ENCODE results near the gene TSC22D4. TPM values are rescaled to one million over a fixed set of nuclear protein-coding genes. Genes with fewer than 3 reads are reported as not detected.

Gene TSC22D4
- total RNA-seq, 1 donor from 2014 or later, result 51.1 TPM

DNA sequence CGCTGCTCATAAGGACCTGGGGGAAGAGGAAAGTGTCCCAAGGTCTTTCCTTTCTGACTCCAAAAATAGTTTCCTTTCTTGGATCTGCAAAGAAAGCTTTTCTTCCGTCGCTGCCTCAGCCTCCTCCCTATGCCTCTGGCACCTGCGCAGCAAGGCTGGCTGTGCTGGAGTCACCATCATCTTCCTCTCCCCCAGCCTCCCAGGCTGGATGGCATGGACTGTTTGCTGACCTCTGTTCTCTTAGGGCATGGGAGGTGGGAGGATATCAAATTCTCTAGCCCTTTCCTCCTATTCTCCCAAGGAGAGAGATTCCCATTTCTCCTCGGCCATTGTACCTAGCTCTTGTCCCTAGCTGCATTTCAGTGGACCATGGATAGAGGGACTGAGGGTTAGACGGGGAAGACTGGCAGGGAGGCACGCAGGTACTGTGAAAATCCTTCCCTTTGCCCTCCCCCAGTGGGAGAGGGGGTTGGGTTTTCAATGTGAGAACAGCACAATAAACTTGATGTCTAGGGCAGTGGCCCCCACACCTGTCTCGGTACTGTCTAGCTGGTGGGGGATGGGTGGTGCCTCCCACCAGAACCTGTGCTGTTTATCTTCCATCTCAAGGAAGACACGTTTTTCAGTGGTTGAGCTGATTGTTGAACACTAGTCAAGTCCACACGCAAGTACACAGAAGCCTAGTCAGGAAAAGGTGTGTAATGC, 45.3 kb downstream of the TSC22D4 start:
- DNase-seq (no peak), ATAC-seq (no peak)
- intact Hi-C loops (cut with micrococcal nuclease), result no loop called here

DNA sequence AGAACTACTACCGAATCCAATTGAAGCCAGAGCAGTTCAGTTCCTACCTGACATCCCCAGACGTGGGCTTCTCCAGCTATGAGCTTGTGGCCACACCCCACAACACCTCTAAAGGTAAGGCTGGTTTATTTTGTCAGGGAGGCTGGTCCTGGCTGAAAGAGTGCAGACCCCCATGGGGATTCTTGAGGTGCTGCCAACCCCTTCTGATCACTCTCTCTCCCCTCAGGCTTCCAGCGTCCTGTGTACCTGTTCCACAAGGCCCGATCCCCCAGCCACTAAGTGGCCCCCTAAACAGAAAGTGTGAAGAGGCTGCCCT, 45.8 kb downstream of the TSC22D4 start:
- DNase-seq, result no peak
- no peak for ATAC-seq
- intact Hi-C loops (cut with micrococcal nuclease), result no loop called here

DNA sequence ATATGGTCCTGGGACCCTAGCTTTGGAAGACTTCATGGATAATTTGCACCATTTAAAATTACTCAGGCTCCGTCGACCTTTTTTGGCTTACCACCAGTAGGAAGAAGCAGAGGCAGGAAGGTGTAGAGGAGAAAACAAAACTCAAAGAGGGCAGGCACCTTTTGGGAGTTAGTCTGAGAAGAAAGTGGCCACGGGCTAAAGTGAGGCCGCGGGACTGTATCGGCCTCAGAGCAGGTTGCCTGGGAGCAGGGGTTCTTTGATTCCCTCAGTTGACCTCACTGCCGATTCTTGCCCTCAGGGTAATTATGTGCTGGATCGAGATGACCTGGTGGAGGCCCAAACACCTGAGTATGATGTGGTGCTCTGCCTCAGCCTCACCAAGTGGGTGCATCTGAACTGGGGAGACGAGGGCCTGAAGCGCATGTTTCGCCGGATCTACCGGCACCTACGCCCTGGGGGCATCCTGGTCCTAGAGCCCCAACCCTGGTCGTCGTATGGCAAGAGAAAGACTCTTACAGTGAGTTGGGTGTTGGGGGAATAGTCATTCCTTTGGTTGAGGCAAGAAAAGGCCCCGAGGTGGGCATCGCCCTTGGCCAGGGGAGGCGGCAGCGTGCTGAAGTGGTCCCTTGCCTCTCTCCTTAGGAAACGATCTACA, 46.3 kb downstream of the TSC22D4 start:
- no peak for ATAC-seq
- DNase-seq, result no peak
- intact Hi-C loops (cut with micrococcal nuclease), result no loop called here

DNA sequence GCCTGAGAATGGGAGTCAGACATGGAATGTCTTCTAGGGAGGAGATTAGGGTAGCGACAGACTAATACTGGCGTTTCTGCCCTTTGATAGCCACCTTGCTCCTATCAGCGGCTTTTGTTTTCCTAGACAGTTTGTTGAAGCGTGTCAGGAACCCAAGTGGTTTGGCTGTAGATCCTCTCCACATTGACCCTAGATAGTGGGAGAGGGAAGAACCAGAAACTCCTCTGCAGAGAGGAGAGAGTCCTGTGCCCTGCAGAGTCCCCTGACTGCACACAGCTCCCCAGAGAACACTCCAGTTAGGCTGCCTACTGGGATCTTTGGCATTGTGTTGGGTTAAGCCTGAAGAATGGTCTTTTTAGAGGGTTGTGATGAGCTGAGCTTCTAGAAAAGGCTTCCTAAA, 47.0 kb downstream of the TSC22D4 start:
- no peak for ATAC-seq
- intact Hi-C loops (cut with micrococcal nuclease), result no loop called here
- DNase-seq, result no peak

DNA sequence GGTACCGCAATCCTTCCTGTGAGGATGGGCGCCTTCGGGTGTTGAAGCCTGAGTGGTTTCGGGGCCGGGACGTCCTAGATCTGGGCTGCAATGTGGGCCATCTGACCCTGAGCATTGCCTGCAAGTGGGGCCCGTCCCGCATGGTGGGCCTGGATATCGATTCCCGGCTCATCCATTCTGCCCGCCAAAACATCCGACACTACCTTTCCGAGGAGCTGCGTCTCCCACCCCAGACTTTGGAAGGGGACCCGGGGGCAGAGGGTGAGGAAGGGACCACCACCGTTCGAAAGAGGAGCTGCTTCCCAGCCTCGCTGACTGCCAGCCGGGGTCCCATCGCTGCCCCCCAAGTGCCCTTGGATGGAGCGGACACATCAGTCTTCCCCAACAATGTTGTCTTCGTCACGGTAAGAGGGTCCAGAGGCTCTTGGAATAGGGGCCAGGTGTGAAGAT, 47.7 kb downstream of the TSC22D4 start:
- DNase-seq (no peak), ATAC-seq (no peak)
- intact Hi-C loops (cut with micrococcal nuclease), result no loop called here

DNA sequence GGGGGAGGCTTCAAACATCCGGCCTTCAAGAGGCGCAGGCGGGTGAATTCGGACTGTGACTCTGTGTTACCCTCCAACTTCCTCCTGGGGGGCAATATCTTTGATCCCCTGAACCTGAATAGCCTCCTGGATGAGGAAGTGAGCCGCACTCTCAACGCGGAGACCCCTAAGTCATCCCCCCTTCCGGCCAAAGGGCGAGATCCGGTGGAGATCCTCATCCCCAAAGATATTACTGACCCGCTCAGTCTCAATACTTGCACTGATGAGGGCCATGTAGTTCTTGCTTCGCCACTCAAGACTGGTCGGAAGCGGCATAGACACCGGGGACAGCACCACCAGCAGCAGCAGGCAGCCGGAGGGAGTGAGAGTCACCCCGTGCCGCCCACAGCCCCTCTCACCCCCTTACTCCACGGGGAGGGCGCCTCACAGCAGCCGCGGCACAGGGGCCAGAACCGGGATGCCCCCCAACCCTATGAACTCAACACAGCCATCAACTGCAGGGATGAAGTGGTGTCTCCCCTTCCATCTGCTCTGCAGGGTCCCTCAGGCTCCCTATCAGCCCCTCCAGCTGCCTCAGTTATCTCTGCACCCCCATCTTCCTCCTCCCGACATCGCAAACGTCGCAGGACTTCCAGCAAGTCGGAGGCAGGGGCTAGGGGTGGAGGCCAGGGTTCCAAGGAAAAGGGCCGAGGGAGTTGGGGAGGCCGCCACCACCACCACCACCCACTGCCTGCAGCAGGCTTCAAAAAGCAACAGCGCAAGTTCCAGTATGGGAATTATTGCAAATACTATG, 48.3 kb downstream of the TSC22D4 start:
- ATAC-seq (no peak), DNase-seq (peak; percentile 49)
- intact Hi-C loops (cut with micrococcal nuclease), result no loop called here

DNA sequence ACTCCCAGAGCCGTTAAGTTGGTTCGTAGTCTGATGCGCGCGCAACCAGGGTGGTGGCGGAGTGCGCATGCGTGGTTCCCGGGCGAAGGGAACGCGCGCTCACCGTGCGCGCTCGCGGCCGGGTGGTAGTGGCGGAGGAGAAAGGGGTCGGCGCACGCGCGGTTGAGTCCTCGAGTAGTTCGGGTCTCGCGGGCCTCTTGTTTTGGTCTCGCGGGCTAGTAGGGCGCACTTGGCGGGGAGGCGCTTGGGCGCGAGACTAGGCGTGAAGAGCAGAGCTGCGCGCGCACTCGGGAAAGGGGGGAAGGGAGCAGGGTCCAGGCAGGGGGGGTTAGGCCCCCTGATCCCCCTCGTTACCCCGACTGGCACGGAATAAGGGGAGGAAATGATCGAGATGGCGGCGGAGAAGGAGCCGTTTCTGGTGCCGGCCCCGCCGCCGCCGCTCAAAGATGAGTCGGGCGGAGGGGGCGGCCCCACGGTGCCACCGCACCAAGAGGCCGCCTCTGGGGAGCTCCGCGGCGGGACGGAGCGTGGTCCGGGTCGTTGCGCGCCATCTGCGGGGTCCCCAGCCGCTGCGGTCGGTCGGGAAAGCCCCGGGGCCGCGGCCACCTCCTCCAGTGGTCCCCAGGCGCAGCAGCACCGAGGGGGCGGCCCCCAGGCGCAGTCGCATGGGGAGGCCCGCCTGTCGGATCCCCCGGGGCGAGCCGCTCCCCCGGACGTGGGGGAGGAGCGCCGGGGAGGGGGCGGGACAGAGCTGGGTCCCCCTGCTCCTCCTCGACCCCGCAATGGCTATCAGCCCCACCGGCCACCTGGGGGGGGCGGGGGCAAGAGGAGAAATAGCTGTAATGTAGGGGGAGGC, 49.1 kb downstream of the TSC22D4 start, which contains the start of gene MEPCE:
TSS of gene MEPCE (plus strand) at position 195 of the 856 bp plus-strand sequence. CDS start at position 383, 188 bp downstream.
- intact Hi-C loops (cut with micrococcal nuclease), result no loop called here

DNA sequence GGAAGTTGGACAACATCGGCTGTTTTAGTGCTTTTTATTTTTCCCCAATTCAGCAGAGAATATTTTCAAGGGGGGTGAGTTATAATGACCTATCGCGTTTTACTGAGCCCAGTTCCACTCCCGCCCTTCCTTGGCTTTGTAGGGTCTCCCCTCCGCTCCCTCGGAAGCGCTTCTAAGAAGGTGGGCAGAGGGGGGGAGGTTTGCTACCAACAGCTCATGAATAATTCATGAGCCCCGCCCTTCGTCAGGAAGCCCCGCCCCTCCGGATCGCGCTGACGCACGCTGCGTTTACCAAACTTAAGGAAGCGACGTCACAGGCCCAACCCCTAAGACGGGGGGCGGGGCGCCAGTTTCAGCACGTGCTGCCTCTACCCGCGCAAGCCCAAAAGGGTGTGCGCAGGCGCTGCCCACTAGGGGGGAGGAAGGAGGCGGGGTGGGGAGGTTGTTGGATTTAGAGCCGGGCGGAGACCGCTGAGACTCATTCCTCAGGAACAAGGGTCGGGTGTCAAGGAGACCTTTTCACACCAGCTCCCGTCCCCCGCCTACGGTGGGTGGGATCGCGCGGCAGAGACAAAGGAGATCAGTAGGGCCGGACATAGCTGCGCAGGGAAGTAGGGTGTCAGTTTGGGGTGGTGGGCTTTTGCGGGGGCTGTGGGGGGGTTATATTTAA, 49.9 kb downstream of the TSC22D4 start:
- peak; percentile 82 for ATAC-seq
- intact Hi-C loops (cut with micrococcal nuclease), result no loop called here
- DNase-seq, result peak; percentile 100

More for the DNA sequence above, 49.1 kb downstream of the TSC22D4 start, which contains the start of gene MEPCE:
- ATAC-seq (peak; percentile 73), DNase-seq (peak; percentile 99)

DNA sequence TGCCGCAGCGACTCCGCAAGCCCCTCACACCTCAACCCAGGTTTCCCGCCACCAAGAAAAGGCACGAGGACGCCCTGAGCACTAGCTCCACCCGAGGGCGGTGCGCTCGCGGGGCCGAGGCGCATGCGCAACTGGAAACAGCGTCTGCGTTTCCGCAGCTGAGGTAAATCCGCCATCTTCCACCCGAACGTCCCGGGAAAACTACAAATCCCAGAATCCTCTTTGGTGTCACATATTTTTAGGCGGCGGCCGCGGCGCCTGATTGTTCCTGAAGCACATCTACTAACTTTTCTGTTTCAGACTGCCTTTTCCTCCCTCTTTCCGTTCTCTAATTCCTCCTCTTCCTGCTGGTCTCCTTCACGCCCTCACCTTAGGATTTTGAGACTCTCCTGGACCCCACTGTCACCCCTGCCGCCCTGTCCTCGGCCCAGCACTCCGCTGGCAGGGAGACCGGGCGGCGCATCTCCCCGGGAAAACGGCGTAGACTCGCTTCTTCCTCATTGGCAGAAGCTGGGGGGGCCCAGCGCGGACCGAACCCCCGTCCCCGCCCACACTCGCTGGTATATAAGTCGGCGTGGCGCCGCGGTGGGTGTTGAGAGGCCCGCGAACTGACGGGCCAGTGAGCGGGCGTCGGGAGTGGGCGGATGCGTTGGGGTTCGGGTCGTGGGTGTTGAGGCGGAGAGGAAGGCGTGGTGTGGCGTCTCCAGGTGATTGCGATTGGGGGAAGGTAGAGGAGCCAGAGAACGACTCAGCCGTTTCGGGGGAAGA, 50.6 kb downstream of the TSC22D4 start, which contains the start of gene ZCWPW1:
TSS of gene ZCWPW1 (minus strand) at position 505 of the 768 bp plus-strand sequence. CDS start 8,054 bp downstream, outside the sequence.
- ATAC-seq (peak; percentile 73), DNase-seq (peak; percentile 97)
- intact Hi-C loops (cut with micrococcal nuclease), result no loop called here

DNA sequence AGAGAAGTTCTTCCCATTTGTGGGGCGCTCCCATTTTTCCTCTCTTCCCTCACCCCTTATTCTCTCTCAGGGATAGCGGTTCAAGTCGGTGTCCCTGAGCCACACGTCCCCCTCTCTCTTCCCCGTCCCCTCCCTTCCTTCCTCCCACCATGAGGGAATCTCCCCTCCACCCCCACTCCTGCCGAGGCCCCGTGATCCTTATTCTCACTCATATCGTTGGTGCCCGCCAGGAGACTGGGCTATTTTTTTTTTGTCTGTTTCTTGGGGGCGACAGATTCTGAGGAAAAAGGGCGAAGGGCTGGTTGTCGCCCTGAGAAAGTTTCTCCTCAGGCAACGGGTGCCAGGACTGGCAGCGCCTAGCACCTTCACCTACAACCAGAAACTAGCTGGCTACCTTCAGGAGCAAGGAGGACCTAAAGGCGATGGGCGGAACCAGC, 51.2 kb downstream of the TSC22D4 start:
- ATAC-seq, result no peak
- peak; percentile 39 for DNase-seq
- intact Hi-C loops (cut with micrococcal nuclease), result no loop called here

DNA sequence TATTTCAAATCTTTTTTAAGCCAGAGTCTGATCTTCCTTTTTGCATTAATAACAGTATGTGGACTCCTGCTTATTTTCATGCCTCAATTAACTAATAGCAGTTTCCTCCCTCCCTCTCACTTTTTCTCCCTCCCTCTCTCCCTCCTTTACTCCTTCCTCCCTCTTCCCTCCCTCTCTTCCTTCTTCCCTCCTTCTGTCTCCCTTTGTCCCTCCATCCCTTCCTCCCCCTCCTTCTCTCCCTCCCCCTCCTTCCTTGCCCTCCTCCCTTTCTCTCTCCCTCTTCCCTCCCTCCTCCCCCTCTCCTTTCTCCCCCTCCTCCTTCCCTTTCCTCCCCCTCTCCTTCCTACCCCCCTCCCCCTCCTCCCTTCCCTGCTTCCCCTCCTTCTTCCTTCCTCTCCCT, 52.5 kb downstream of the TSC22D4 start:
- no peak for DNase-seq
- intact Hi-C loops (cut with micrococcal nuclease), result no loop called here
- ATAC-seq, result no peak

DNA sequence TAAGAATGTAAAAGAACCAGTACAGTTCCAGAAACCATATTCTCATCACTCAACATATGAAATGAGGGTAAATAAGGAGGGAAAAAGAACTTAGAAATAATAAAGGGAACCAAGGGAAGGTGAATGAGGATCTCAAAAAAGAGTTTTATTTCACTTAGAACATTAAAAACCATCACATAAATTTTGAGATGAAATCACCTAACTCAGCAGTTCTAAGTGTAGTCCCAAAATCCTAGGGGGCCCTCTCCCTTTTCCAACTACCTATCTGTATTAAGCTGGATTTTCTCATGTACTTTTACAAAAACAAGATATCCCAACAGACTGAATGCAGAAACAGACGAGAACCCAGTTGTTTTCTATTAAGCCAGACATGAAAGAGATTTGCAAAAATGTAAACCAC, 53.7 kb downstream of the TSC22D4 start:
- intact Hi-C loops (cut with micrococcal nuclease), result no loop called here
- ATAC-seq (no peak), DNase-seq (no peak)

DNA sequence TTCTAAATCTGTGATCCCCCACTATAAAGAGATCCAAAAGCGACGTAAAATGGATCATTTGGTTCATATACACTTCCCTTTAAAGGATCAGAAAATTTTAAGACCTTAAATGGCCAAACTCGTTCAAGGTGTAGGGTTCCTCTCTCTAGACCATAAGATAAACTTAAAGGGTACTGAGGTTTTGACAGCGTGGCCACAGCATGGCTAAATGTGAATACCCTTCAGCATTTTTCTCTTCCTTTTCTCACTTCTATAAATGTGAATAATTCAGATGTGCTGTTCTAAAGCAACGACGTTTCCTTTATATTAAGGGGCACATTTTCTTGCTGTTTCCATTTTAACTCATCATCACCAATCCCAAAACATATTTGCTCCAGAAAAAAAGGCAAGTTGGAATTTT, 55.7 kb downstream of the TSC22D4 start:
- DNase-seq (no peak), ATAC-seq (no peak)
- intact Hi-C loops (cut with micrococcal nuclease), result no loop called here

DNA sequence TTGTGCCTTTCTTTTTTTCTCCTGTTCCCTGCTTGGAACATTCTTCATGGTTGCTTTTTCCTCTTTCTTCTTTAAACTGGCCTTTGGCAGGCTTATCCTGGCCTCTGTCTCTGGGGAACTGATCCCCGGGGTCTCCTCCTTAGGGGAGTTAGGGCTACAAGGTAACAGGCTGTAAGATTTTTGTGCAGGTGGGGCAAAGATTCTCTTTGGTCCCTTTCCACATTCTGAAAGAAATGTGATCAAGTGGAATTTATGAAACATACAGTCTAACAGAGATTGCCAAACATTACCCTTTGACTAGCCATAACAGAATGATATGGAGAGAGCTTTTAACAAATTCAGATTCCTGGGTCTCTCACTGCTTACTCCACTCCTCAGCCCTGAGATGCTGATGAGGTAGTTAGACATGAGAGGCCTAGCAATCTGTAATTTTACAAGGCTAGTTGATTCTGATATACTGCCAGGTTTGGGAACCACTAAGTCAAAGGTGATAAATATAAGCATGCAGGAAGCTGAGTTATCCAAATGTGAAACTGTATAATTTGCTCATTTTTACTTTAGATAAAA, 59.3 kb downstream of the TSC22D4 start:
- DNase-seq, result no peak
- intact Hi-C loops (cut with micrococcal nuclease), result no loop called here
- no peak for ATAC-seq

DNA sequence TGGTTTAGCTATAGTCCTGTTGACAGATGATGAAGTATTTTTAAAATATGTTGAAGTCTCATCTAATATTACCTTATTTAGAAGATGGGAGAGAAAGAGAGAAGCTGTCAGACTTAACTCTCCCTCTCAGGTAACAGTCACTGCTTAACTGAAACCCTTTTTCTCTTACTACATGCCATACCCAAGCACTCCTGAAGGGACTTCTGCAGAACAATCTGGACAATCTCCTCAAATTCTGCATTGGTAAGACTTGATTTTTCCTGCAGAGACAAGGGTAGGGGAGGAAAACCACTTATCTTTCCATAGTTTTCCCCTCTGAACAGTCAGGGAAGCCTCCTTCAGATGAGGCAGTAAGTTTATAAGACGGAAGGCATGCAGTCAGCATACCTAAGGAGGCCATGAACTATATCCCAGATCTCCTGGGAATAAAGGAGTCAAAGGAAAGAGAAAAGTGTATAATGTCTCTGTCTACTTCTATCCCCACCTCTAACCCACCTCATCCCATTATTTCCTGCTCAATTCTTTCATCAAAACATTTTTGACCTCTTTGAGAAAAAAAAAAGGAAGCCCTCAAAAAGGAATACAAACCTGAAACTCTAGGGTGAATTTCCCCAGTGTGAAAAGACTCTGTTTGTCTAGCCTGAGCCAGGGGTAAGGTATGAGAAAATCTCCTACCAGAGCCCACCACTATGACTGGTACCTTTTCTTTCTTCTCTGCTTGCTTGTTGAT, 59.9 kb downstream of the TSC22D4 start:
- no peak for ATAC-seq
- intact Hi-C loops (cut with micrococcal nuclease), result no loop called here

More for the DNA sequence above, 59.9 kb downstream of the TSC22D4 start:
- no peak for DNase-seq
